HG02763 (cell line): ENCODE results near the gene MRPS9.

ENCODE experiments used
- ATAC-seq: cut with Tn5 transposase; IDR thresholded peaks from one replicate; pipeline ENCODE4 v1.9.1; 2021; ENCODE audit warnings: mild to moderate bottlenecking, moderate library complexity; ENCODE audit not compliant: unreplicated experiment

The MRPS9 gene

DNA sequence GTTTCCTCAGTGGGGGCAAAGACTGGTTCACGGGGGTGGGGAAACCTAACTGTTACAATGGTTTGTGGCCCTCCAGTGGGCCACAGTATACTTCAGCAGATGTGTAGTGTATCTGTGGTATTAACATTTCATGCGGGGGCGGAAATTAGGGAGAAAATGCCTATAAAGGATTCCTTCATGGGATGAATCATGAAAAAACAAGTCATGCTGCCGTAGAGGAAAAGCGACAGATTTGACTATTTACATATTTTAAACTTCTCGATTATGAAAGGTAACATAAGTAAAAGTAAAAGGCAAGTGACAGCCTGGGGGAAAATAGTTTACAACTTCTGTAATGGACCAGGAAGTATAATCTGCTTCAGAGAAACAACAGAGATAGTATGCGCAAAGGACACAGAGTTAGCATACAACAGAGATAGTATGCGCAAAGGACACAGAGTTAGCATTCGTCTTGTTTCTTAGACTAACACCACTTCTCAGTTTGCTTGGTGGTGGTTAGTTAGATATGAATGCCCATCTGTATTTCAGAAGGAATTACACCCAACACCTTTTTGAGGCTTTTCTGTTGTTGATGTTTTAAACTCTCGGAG lies 41.1 kb downstream of the MRPS9 start:
- ATAC-seq = no peak

GRCh38 chr2:105080461-105080860 lies 42.6 kb downstream of the MRPS9 start:
- ATAC-seq = no peak

DNA sequence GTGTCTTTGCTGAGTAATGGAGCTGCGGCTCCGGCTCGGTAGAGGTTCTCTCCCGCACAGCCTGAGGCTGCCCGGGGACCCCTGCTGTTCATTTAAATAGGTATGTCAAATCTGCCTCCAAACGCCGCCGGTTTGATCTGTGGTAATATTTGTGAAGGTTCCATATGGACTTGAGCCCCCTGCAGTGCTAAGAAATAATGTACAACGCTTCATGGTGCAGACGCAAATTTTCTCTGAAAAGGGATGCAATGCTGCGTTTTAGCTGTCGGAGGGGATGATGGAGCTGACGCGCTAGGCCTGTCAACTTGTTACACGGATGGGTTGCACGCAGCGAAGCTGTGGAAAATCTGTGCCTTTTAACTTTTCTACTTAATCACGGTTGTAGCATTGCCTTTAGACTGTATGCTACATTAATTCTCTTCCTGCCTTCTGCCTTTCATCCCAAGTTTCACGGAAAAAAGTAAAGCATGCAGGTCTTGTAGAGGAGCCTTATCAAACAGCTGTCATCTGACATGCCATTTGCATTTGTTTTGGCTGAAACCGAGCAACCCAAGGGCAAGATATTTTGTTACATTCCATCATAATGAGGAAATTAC lies 43.2 kb downstream of the MRPS9 start:
- no peak for ATAC-seq

GRCh38 chr2:105082107-105082506 lies 44.2 kb downstream of the MRPS9 start:
- ATAC-seq = no peak

GRCh38 chr2:105085525-105085924 lies 47.7 kb downstream of the MRPS9 start:
- no peak for ATAC-seq

- ATAC-seq = no peak
These were observed 49.4 kb downstream of the MRPS9 start for GRCh38 chr2:105087273-105087672.

DNA sequence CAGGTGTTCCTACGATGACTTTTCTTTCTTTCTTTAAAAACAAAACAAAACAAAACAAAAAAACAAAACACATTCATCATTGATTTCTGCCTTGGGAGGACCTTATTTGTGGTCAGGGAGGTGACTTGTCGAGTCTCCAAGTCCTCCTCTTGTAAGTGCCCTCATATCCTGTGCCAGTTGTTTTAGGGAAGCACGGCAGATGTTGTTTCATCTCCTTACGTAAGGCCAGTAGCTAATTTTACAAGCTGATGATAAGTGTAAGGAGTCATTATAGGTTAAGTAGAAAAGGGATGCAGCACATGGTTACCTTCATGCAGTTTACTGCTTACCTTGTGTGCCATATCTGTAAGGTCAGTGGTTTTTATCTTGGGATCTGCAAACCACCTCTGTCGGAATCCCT lies 52.2 kb downstream of the MRPS9 start:
- no peak for ATAC-seq

DNA sequence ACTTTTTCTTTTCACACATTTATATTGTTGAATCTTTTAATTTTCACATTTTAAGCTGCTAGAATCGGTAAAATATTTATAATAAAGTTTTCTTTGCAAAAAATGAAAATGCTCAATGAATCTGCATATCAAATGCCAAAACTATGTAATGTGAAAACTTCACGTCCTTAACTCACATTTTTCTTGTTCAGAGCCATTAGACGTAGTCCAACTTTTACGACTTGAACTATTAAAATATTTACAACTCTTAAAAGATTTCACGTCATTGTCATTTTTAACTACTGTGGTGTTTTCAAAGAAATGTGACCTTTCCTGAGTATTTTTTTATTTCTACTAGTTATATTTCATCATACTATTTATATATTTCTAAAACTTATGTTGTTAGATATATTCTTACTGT lies 54.9 kb downstream of the MRPS9 start:
- ATAC-seq = no peak

DNA sequence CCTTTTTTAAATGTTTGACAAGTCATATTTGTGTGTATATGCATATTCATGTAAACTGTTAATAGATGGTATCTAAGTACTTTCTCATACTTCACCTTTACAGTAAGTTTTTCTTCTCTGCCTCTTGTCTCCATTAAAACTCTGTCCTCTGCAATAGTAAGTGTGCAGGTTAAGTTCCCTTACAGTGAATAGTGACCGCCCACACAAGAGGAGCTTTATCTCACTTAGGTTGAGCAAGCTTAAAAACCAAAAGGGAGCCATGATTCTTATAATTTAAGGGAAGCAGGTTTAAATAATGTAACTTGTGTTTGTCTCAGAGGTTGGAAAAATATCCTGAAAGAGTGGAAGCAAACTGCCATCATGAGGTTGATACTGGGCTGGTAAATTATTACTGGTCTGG lies 61.3 kb downstream of the MRPS9 start:
- ATAC-seq = no peak

- peak; percentile 73 for ATAC-seq
These were observed 62.4 kb downstream of the MRPS9 start for GRCh38 chr2:105100046-105100840.

DNA sequence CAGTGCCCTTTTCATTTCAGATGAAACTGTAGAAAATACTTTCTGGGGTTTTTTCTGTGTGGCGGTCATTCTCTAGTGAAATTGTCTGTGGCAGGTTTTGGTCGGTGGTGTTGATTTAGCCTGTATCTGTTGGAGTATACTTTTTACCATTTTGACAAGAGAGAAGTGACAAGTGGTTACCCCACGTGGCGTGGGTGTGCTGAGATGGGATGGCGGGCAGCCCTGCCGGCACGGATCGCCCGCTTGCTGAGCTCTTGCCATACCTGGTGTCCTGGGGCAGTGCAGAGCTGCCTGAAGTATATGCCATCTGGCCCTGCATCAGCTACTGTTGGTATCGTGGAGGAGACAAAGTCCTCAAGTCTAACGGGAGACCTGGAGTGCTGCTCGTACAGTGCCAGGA lies 64.1 kb downstream of the MRPS9 start:
- no peak for ATAC-seq

DNA sequence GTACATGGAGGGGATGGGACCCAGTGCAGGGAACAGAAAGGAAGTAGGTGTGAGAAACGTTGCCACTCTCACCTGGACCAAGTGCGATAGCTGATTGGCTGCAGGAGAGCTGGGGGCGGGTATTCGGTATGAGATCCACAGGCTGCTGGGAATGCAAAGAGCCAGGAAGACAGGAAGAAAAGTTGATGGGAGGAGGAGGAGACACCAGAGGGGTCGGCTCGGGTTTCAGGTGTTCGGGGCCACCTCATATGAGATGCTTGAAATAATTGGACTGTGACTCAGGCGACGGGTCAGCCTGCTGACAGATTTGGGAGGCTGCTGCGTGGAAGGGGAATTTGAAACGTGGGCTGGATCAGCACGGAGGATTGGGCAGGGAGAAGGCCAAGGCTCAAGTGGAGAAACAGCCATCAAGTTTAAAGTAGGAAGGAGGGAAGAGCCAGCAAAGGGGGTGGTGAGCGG lies 65.1 kb downstream of the MRPS9 start:
- ATAC-seq = no peak

DNA sequence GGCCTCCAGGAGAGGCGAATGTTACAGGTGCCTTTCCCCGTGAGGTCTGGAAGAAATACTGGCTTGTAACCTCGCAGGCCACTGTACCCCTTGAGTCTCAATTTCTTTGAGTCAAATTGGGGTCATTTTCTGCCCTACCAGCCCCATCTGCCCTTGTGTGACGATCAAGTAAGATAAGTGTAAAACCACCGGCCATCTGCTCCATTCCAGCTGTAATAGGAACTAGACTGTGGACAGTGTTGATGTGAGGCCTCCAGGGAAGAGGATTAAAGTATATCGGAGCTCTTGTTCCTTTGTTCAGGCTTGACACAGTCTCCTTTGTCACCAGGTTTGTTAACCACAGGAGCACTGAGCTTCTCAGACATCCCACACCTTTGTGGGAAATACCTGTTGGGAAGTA lies 65.6 kb downstream of the MRPS9 start:
- ATAC-seq = no peak

GRCh38 chr2:105104208-105104731 lies 66.4 kb downstream of the MRPS9 start:
- ATAC-seq = no peak

GRCh38 chr2:105110295-105110829 lies 72.5 kb downstream of the MRPS9 start:
- no peak for ATAC-seq

DNA sequence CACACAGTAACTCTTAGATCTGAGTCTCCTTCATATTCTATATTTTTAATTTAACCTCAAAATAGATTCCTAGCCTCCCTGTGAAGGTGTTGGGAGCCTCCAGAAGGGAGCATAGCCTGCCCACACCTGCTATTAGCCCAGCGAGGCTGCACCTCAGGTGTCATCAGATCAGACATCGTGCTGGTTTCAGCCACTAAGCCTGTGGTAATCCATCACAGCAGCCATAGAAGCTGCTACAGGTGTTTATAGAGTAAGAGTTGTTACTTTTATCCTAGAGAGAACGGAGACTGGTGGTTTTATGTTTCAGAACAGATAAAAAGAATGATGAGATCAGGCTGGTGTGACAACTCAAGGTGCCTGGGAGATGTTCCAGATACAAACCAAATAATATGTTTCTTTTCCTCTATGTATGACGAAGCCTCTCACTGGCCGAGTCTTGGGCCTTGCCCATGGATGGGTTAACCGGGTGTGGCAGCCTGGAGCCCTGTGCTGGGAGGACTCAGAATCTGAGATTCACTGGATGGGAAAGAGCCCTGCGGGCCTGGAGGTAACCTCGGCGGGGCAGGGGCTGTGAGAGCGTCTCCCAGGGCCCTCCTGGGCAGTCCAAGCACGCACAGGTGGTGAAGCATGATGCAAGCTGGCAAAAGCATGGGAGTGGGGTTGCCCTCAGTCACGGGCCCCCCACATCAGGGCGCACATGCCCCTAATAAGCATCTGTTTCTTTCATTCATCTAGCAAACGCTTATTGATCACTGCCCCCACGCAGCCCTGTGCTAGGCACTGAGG lies 73.7 kb downstream of the MRPS9 start:
- no peak for ATAC-seq

GRCh38 chr2:105112345-105112744 lies 74.5 kb downstream of the MRPS9 start:
- no peak for ATAC-seq

GRCh38 chr2:105113616-105114291 lies 75.9 kb downstream of the MRPS9 start:
- ATAC-seq = no peak

DNA sequence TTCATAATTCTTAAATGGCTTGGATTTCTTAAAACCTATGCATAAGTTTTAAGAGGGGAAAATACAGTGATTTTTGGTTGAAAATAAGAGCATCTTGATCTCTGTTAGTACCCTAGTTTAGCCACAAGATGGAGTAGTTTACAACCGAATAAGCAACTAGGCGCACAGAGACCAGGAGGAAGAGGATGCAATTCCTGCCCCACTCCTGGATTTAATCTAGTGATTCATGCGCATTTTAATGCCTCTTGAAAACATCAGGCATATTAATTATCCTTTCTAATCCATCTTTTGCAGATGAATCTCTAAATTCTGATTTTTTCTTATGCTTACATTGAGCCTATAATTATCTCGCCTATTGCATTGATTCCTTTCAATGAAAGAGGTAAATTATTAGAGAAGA lies 76.7 kb downstream of the MRPS9 start:
- no peak for ATAC-seq

DNA sequence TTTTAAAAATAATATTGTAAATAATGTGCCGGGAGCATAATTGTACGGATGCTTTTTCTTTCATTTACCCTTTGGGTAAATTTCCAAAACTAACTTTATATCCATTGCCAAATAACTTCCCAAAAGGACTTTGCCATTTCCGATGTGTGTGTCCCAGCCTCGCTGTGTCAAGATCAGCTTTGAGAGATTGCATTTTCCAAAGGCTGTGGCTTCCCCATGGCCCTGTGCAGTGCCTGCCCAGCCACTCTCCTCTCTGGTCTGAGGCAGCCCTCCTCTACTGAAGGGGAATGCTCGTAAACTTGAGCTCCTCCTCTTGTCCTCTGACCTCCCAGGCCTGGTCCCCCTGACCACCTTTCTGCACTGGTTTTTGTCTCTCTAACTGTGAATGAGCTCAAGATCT lies 78.5 kb downstream of the MRPS9 start:
- no peak for ATAC-seq
